Natural killer cell treated with Interleukin-12 subunit alpha and Interleukin-12 subunit beta and Interleukin-15 and Interleukin-18, amount 100 ng/mL, for 72 hours (primary cell): ENCODE measurements around the gene RAB15. TPM values are rescaled to one million over a fixed set of nuclear protein-coding genes. Genes with fewer than 3 reads are reported as not detected.

Source experiments
- ATAC-seq, 2 donors: fragments of 150-1000 bp; cut with Tn5 transposase in 1 of 2; sonication (Bioruptor Pico), chemical (Tn5 transposase) in 1 of 2; 2 replicates each; pipeline ENCODE4 v1.10.0; 2021
- DNase-seq: peaks from one replicate; pipeline ENCODE4 v3.0.0; 2022; ENCODE audit warnings: low spot score
- H3K27ac Mint-ChIP-seq, 2 donors: 1 replicate in 1 of 2; 2 replicates in 1 of 2; pipeline ENCODE4 v1.8.0; 2022; ENCODE audit warnings: mixed read lengths in 2 of 2, mild to moderate bottlenecking in 1 of 2, moderate library complexity in 1 of 2
- H3K27me3 Mint-ChIP-seq, 2 donors: 1 replicate in 1 of 2; 2 replicates in 1 of 2; pipeline ENCODE4 v1.8.0; 2022; ENCODE audit warnings: mixed read lengths in 2 of 2
- H3K36me3 Mint-ChIP-seq: one replicate; pipeline ENCODE4 v1.8.0; 2022; ENCODE audit warnings: mixed read lengths
- H3K4me1 Mint-ChIP-seq, 2 donors: 1 replicate in 1 of 2; 2 replicates in 1 of 2; pipeline ENCODE4 v1.8.0; 2022; ENCODE audit warnings: low read depth in 2 of 2, mixed read lengths in 2 of 2, mild to moderate bottlenecking in 1 of 2
- H3K4me3 Mint-ChIP-seq: one replicate; pipeline ENCODE4 v1.8.0; 2022; ENCODE audit warnings: mixed read lengths
- H3K9me3 Mint-ChIP-seq: 2 replicates; pipeline ENCODE4 v1.8.0; 2022; ENCODE audit warnings: mixed read lengths
- total RNA-seq, 2 donors: library from RNA; stranded (reverse); gene quantifications; one replicate each; pipeline ENCODE4 v1.2.3, GENCODE V29; 2022

RAB15 gene
- total RNA-seq, 2 donors from 2014 or later: 1.8 to 2.1 TPM

GRCh38 chr14:64956697-64957406 is 15.3 kb downstream of the RAB15 start:
- no peak overlapping the region for H3K27ac Mint-ChIP-seq
- H3K9me3 Mint-ChIP-seq: no peaks in the 10 kb centered on the region
- no peak for ATAC-seq
- DNase-seq: no peak
- no peak overlapping the region for H3K4me3 Mint-ChIP-seq
- peaks cover 4 to 15% of the 10 kb centered on the region in 2 donors for H3K4me1 Mint-ChIP-seq
- H3K36me3 Mint-ChIP-seq: no peaks in the 10 kb centered on the region
- H3K27me3 Mint-ChIP-seq: no peaks in the 10 kb centered on the region

GRCh38 chr14:64955297-64955696 is 16.8 kb downstream of the RAB15 start:
- H3K4me1 Mint-ChIP-seq: peaks cover under 1 to 11% of the 10 kb centered on the region in 2 donors
- H3K9me3 Mint-ChIP-seq: no peaks in the 10 kb centered on the region
- no peak for DNase-seq
- no peak overlapping the region for H3K27ac Mint-ChIP-seq
- no peaks in the 10 kb centered on the region for H3K36me3 Mint-ChIP-seq
- no peaks in the 10 kb centered on the region for H3K27me3 Mint-ChIP-seq
- no peak for ATAC-seq
- H3K4me3 Mint-ChIP-seq: no peak overlapping the region

GRCh38 chr14:64954491-64955240 is 17.5 kb downstream of the RAB15 start:
- no peaks in the 10 kb centered on the region for H3K9me3 Mint-ChIP-seq
- no peak overlapping the region for H3K27ac Mint-ChIP-seq
- no peaks in the 10 kb centered on the region for H3K27me3 Mint-ChIP-seq
- no peaks in the 10 kb centered on the region for H3K36me3 Mint-ChIP-seq
- no peak overlapping the region for H3K4me3 Mint-ChIP-seq
- DNase-seq (no peak), ATAC-seq (no peak)
- peaks cover 0 to 10% of the 10 kb centered on the region in 2 donors for H3K4me1 Mint-ChIP-seq

GRCh38 chr14:64953661-64954060 is 18.5 kb downstream of the RAB15 start:
- Mint-ChIP-seq H3K4me1 (peaks cover 0 to 10% of the 10 kb centered on the region in 2 donors), H3K36me3 (no peaks in the 10 kb centered on the region), H3K9me3 (no peaks in the 10 kb centered on the region), H3K4me3 (no peak overlapping the region), H3K27me3 (no peaks in the 10 kb centered on the region), H3K27ac (no peak overlapping the region)
- DNase-seq: no peak
- ATAC-seq: no peak

- peaks cover 0 to 10% of the 10 kb centered on the region in 2 donors for H3K4me1 Mint-ChIP-seq
- ATAC-seq (no peak), DNase-seq (no peak)
- no peaks in the 10 kb centered on the region for H3K9me3 Mint-ChIP-seq
- H3K27me3 Mint-ChIP-seq: no peaks in the 10 kb centered on the region
- no peak overlapping the region for H3K27ac Mint-ChIP-seq
- H3K4me3 Mint-ChIP-seq: no peak overlapping the region
- no peaks in the 10 kb centered on the region for H3K36me3 Mint-ChIP-seq
These were observed 18.9 kb downstream of the RAB15 start for GRCh38 chr14:64953310-64953654.

GRCh38 chr14:64952598-64953309 is 19.4 kb downstream of the RAB15 start:
- ATAC-seq: no peak
- Mint-ChIP-seq H3K9me3 (no peaks in the 10 kb centered on the region), H3K27ac (no peak overlapping the region), H3K36me3 (no peaks in the 10 kb centered on the region), H3K4me3 (no peak overlapping the region), H3K27me3 (no peaks in the 10 kb centered on the region), H3K4me1 (peaks cover 0 to 10% of the 10 kb centered on the region in 2 donors)
- DNase-seq: no peak

- Mint-ChIP-seq H3K4me3 (no peak overlapping the region), H3K27ac (no peak overlapping the region), H3K4me1 (peaks cover 0 to 14% of the 10 kb centered on the region in 2 donors), H3K36me3 (no peaks in the 10 kb centered on the region), H3K27me3 (no peaks in the 10 kb centered on the region), H3K9me3 (no peaks in the 10 kb centered on the region)
- no peak for ATAC-seq
- no peak for DNase-seq
These were observed 20.4 kb downstream of the RAB15 start for GRCh38 chr14:64951724-64952123.

- DNase-seq: no peak
- peaks cover 0 to 14% of the 10 kb centered on the region in 2 donors for H3K4me1 Mint-ChIP-seq
- no peaks in the 10 kb centered on the region for H3K36me3 Mint-ChIP-seq
- H3K4me3 Mint-ChIP-seq: no peak overlapping the region
- H3K27me3 Mint-ChIP-seq: no peaks in the 10 kb centered on the region
- no peaks in the 10 kb centered on the region for H3K9me3 Mint-ChIP-seq
- no peak overlapping the region for H3K27ac Mint-ChIP-seq
- ATAC-seq: no peak
These were observed 20.8 kb downstream of the RAB15 start for GRCh38 chr14:64951291-64951690.

- ATAC-seq (no peak), DNase-seq (no peak)
- no peaks in the 10 kb centered on the region for H3K9me3 Mint-ChIP-seq
- H3K27me3 Mint-ChIP-seq: no peaks in the 10 kb centered on the region
- no peak overlapping the region for H3K4me3 Mint-ChIP-seq
- H3K4me1 Mint-ChIP-seq: peaks cover 0 to 14% of the 10 kb centered on the region in 2 donors
- no peak overlapping the region for H3K27ac Mint-ChIP-seq
- no peaks in the 10 kb centered on the region for H3K36me3 Mint-ChIP-seq
These were observed 21.2 kb downstream of the RAB15 start for GRCh38 chr14:64950889-64951288.

- Mint-ChIP-seq H3K27ac (no peak overlapping the region), H3K4me3 (no peak overlapping the region), H3K36me3 (no peaks in the 10 kb centered on the region), H3K4me1 (peaks cover 5 to 21% of the 10 kb centered on the region in 2 donors), H3K27me3 (no peaks in the 10 kb centered on the region), H3K9me3 (no peaks in the 10 kb centered on the region)
- no peak for ATAC-seq
- no peak for DNase-seq
These were observed 23.4 kb downstream of the RAB15 start for GRCh38 chr14:64948612-64949210.

- Mint-ChIP-seq H3K4me3 (no peak overlapping the region), H3K36me3 (no peaks in the 10 kb centered on the region), H3K27me3 (no peaks in the 10 kb centered on the region), H3K4me1 (peaks cover 11 to 25% of the 10 kb centered on the region in 2 donors), H3K9me3 (no peaks in the 10 kb centered on the region), H3K27ac (no peak overlapping the region)
- ATAC-seq (no peak), DNase-seq (no peak)
These were observed 24.2 kb downstream of the RAB15 start for GRCh38 chr14:64947710-64948611.

GRCh38 chr14:64946310-64947045 is 25.7 kb downstream of the RAB15 start:
- peaks cover 14 to 20% of the 10 kb centered on the region in 2 donors for H3K4me1 Mint-ChIP-seq
- no peak overlapping the region for H3K27ac Mint-ChIP-seq

More at GRCh38 chr14:64946310-64947045, 25.7 kb downstream of the RAB15 start:
- no peak overlapping the region for H3K4me3 Mint-ChIP-seq
- H3K27me3 Mint-ChIP-seq: no peaks in the 10 kb centered on the region
- ATAC-seq (no peak), DNase-seq (no peak)
- H3K9me3 Mint-ChIP-seq: no peaks in the 10 kb centered on the region
- no peaks in the 10 kb centered on the region for H3K36me3 Mint-ChIP-seq
